Nephron (organoid): ENCODE measurements around the gene ADISSP.

ENCODE experiments used
- H3K27ac Mint-ChIP-seq, 3 experiments: 2 replicates each; pipeline ENCODE4 v1.8.0; 2020; ENCODE audit warnings: mixed read lengths in 3 of 3, mild to moderate bottlenecking in 2 of 3, moderate library complexity in 1 of 3
- H3K27me3 Mint-ChIP-seq: 2 replicates; pipeline ENCODE4 v1.8.0; 2021; ENCODE audit warnings: low read depth, mild to moderate bottlenecking, moderate library complexity, mixed read lengths
- H3K36me3 Mint-ChIP-seq: 2 replicates; pipeline ENCODE4 v1.8.0; 2020; ENCODE audit warnings: low read depth, mixed read lengths
- H3K4me1 Mint-ChIP-seq: 2 replicates; pipeline ENCODE4 v1.8.0; 2020; ENCODE audit warnings: mixed read lengths
- H3K4me3 Mint-ChIP-seq, 3 experiments: 2 replicates each; pipeline ENCODE4 v1.8.0; 2020; ENCODE audit warnings: mild to moderate bottlenecking in 3 of 3, mixed read lengths in 3 of 3, moderate library complexity in 2 of 3
- H3K9me3 Mint-ChIP-seq: 2 replicates; pipeline ENCODE4 v1.8.0; 2020; ENCODE audit warnings: mixed read lengths
- CTCF ChIP-seq, 3 experiments: fragments of 200-600 bp; sonication (generic); IDR thresholded peaks; one replicate each; pipeline ENCODE4 v1.5.0; 2021; ENCODE audit warnings: antibody characterized with exemption in 3 of 3; ENCODE audit not compliant: unreplicated experiment in 3 of 3

ADISSP gene

GRCh38 chr20:3744037-3744436 lies 23.5 kb downstream of the ADISSP start:
- no peak overlapping the region for H3K27ac Mint-ChIP-seq
- no peaks in the 10 kb centered on the region for H3K9me3 Mint-ChIP-seq
- H3K27me3 Mint-ChIP-seq, result peaks cover 37% of the 10 kb centered on the region
- H3K4me3 Mint-ChIP-seq, result no peak overlapping the region
- H3K4me1 Mint-ChIP-seq, result peaks cover 2% of the 10 kb centered on the region
- H3K36me3 Mint-ChIP-seq, result peaks cover 33% of the 10 kb centered on the region
- no peak for TF ChIP-seq CTCF (IDR thresholded peaks at IDR 0.05; ENCODE audit: unreplicated experiment in 3 of 3)

GRCh38 chr20:3743251-3743650 lies 24.3 kb downstream of the ADISSP start:
- Mint-ChIP-seq H3K36me3 (peaks cover 33% of the 10 kb centered on the region), H3K27ac (no peak overlapping the region), H3K9me3 (no peaks in the 10 kb centered on the region), H3K4me1 (peaks cover 8% of the 10 kb centered on the region), H3K4me3 (no peak overlapping the region), H3K27me3 (peaks cover 30% of the 10 kb centered on the region)
- no peak for TF ChIP-seq CTCF (IDR thresholded peaks at IDR 0.05; ENCODE audit: unreplicated experiment in 3 of 3)

- Mint-ChIP-seq H3K27me3 (peaks cover 23% of the 10 kb centered on the region), H3K36me3 (peaks cover 26% of the 10 kb centered on the region), H3K4me1 (peaks cover 16% of the 10 kb centered on the region), H3K4me3 (no peak overlapping the region), H3K9me3 (no peaks in the 10 kb centered on the region), H3K27ac (peak overlapping the region in 1 of 3 experiments; percentile 53)
- no peak for TF ChIP-seq CTCF (IDR thresholded peaks at IDR 0.05; ENCODE audit: unreplicated experiment in 3 of 3)
Observed at GRCh38 chr20:3741836-3742458, 25.6 kb downstream of the ADISSP start.

GRCh38 chr20:3740615-3741301 lies 26.8 kb downstream of the ADISSP start:
- no peak for TF ChIP-seq CTCF (IDR thresholded peaks at IDR 0.05; ENCODE audit: unreplicated experiment in 3 of 3)
- peaks cover 16% of the 10 kb centered on the region for H3K4me1 Mint-ChIP-seq
- no peak overlapping the region for H3K27ac Mint-ChIP-seq
- H3K27me3 Mint-ChIP-seq, result peaks cover 19% of the 10 kb centered on the region
- H3K36me3 Mint-ChIP-seq, result peaks cover 20% of the 10 kb centered on the region
- H3K9me3 Mint-ChIP-seq, result no peaks in the 10 kb centered on the region
- no peak overlapping the region for H3K4me3 Mint-ChIP-seq

- Mint-ChIP-seq H3K36me3 (peaks cover 17% of the 10 kb centered on the region), H3K4me3 (no peak overlapping the region), H3K27me3 (peaks cover 13% of the 10 kb centered on the region), H3K4me1 (peaks cover 19% of the 10 kb centered on the region), H3K27ac (no peak overlapping the region), H3K9me3 (no peaks in the 10 kb centered on the region)
- TF ChIP-seq CTCF (IDR thresholded peaks at IDR 0.05; ENCODE audit: unreplicated experiment in 3 of 3), result no peak
Observed at GRCh38 chr20:3739926-3740451, 27.6 kb downstream of the ADISSP start.
